CD4-positive, alpha-beta memory T cell (primary cell): Measurements from ENCODE around the gene DRAM2. TPM values are rescaled to one million over a fixed set of nuclear protein-coding genes. Genes with fewer than 3 reads are reported as not detected.
A peak's percentile ranks its signal among the peaks of the same experiment; 100 is the strongest.

Experiments
- CTCF ChIA-PET: fragments of 350-600 bp; sonication (Branson Sonifier 250); formaldehyde crosslinking; loops from one replicate; lab custom pipeline; 2021; ENCODE audit warnings: inconsistent platforms; ENCODE audit not compliant: partially characterized antibody; lab: Charles Lee
- POLR2A ChIA-PET: fragments of 350-600 bp; sonication (Branson Sonifier 250); formaldehyde crosslinking; loops from one replicate; lab custom pipeline; 2021; ENCODE audit not compliant: partially characterized antibody; lab: Charles Lee
- DNase-seq, 5 donors: peaks; one replicate each; pipeline versions ENCODE4 v3.0.0 to v3.0.0-alpha.2; 2020 to 2022; ENCODE audit warnings: mixed read lengths in 1 of 5
- H3K27ac ChIP-seq: one replicate; pipeline ENCODE4 v1.7.0; 2013; ENCODE audit warnings: low read depth, low read length
- H3K27me3 ChIP-seq: 2 replicates; pipeline ENCODE4 v1.7.0; 2013; ENCODE audit warnings: mild to moderate bottlenecking, low read length, moderate library complexity; ENCODE audit not compliant: insufficient read depth
- H3K36me3 ChIP-seq: 2 replicates; pipeline ENCODE4 v1.7.0; 2013; ENCODE audit warnings: mild to moderate bottlenecking, low read length, moderate library complexity; ENCODE audit not compliant: insufficient read depth
- H3K4me1 ChIP-seq: 2 replicates; pipeline ENCODE4 v1.7.0; 2013; ENCODE audit warnings: mild to moderate bottlenecking, low read length, moderate library complexity; ENCODE audit not compliant: insufficient read depth
- H3K4me3 ChIP-seq, 2 donors: one replicate each; pipeline ENCODE4 v1.7.0; 2013; ENCODE audit warnings: low read length in 2 of 2, mild to moderate bottlenecking in 1 of 2
- H3K9me3 ChIP-seq, 2 donors: one replicate each; pipeline ENCODE4 v1.7.0; 2013; ENCODE audit warnings: low read length in 2 of 2, control low read depth in 1 of 2; ENCODE audit not compliant: control insufficient read depth in 1 of 2
- H3K27ac Mint-ChIP-seq, 7 donors: one replicate each; pipeline ENCODE4 v1.8.0; 2020 to 2021; ENCODE audit warnings: mixed read lengths in 7 of 7, mild to moderate bottlenecking in 6 of 7, inconsistent platforms in 3 of 7, moderate library complexity in 3 of 7
- H3K27me3 Mint-ChIP-seq, 2 donors: one replicate each; pipeline ENCODE4 v1.8.0; 2020 to 2021; ENCODE audit warnings: mixed read lengths in 2 of 2
- H3K36me3 Mint-ChIP-seq, 2 donors: one replicate each; pipeline ENCODE4 v1.8.0; 2020 to 2021; ENCODE audit warnings: mixed read lengths in 2 of 2, inconsistent platforms in 1 of 2, mild to moderate bottlenecking in 1 of 2
- H3K4me1 Mint-ChIP-seq, 4 donors: one replicate each; pipeline ENCODE4 v1.8.0; 2020 to 2021; ENCODE audit warnings: mixed read lengths in 4 of 4, mild to moderate bottlenecking in 1 of 4
- H3K4me3 Mint-ChIP-seq, 8 donors: one replicate each; pipeline ENCODE4 v1.8.0; 2020 to 2021; ENCODE audit warnings: mixed read lengths in 8 of 8, mild to moderate bottlenecking in 7 of 8, moderate library complexity in 6 of 8, inconsistent platforms in 3 of 8
- H3K9me3 Mint-ChIP-seq, 8 donors: one replicate each; pipeline ENCODE4 v1.8.0; 2020 to 2021; ENCODE audit warnings: mixed read lengths in 8 of 8, mild to moderate bottlenecking in 5 of 8, inconsistent platforms in 3 of 8, moderate library complexity in 1 of 8
- intact Hi-C: fragments of 100-400 bp; cut with micrococcal nuclease; formaldehyde crosslinking; loops from one replicate; pipeline ENCODE4 v1.15.1; 2023
- polyA plus RNA-seq, 2 donors: library from polyadenylated mRNA; unstranded; fragments of 300-500 nt; fragmentation: Illumina TruSeq; gene quantifications; one replicate each; pipeline ENCODE4 v1.2.3, GENCODE V29; 2021
- total RNA-seq, 2 experiments: library from RNA; stranded (reverse); gene quantifications; one replicate each; pipeline ENCODE4 v1.2.3, GENCODE V29; 2021

The DRAM2 gene
- total and polyA plus RNA-seq, 4 experiments from 2014 or later, result 37.5 to 101 (median 57.9) TPM

DNA sequence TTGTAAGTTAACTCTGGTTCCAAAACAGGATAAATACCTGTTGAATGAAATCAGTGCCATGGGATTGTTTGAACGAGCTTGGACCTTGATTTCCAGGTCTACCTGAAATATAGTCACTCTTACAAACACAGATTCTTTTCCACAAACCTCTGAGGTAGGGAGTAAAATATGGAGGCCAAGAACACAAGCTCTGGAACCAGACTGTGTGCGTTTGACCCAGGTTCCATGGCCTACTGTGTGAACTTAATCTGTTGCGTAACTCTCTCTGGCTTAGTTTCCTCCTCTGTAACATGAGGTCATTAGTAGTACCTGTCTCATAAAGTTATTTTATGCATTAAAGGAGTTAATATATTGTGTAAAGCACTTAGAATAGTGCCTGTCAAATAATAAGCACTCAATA lies 35.5 kb upstream of the DRAM2 start:
- DNase-seq, result no peak
- peaks cover 56 to 60% of the 10 kb centered on the region in 2 donors for H3K36me3 Mint-ChIP-seq
- H3K4me1 ChIP-seq, result peaks cover 13% of the 10 kb centered on the region
- H3K27me3 Mint-ChIP-seq, result no peaks in the 10 kb centered on the region
- H3K27ac ChIP-seq, result no peak overlapping the region
- H3K27me3 ChIP-seq, result no peaks in the 10 kb centered on the region
- H3K9me3 Mint-ChIP-seq, result no peaks in the 10 kb centered on the region
- H3K9me3 ChIP-seq, result no peaks in the 10 kb centered on the region
- ChIA-PET CTCF (no interaction called here), POLR2A (no interaction called here)
- intact Hi-C loops, result no loop called here
- H3K4me1 Mint-ChIP-seq, result peaks cover 22 to 35% (median 26%) of the 10 kb centered on the region in 4 donors
- H3K36me3 ChIP-seq, result peaks cover 9% of the 10 kb centered on the region
- peak overlapping the region in 1 of 7 donors; percentile 46 for H3K27ac Mint-ChIP-seq
- no peak overlapping the region for H3K4me3 Mint-ChIP-seq
- H3K4me3 ChIP-seq, result no peak overlapping the region

DNA sequence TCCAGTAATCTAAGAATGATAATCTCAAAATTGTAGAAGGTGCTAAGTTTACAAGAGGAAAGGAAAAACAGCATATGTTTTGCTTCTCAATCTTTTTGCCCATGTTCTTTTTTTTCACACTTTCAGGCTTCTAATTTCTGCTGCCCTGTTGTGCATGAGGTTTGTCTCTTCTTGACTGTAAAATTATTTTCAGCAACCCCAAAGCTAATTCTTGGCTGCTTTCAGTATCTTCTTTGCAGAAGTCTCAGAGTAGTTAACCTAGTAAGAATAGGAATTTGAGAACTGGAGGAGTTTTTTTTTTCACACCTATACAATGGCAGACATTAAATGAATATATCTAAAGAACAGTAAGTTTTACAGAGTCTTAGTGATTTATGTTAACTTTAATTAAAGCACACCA lies 34.2 kb upstream of the DRAM2 start:
- ChIA-PET POLR2A (interaction anchor here (0.9 to 1.2 kb wide), 4 partner anchors 13 to 25 kb away, joined by 3 to 4 read pairs (median 3); no protein-coding TSS in a partner anchor), CTCF (no interaction called here)
- no peak overlapping the region for H3K4me3 Mint-ChIP-seq
- H3K36me3 Mint-ChIP-seq, result peaks cover 51 to 60% of the 10 kb centered on the region in 2 donors
- no peak for DNase-seq
- Histone ChIP-seq H3K27ac (no peak overlapping the region), H3K9me3 (no peaks in the 10 kb centered on the region), H3K36me3 (peaks cover 9% of the 10 kb centered on the region), H3K4me1 (peaks cover 13% of the 10 kb centered on the region), H3K4me3 (no peak overlapping the region), H3K27me3 (no peaks in the 10 kb centered on the region)
- H3K4me1 Mint-ChIP-seq, result peaks cover 11 to 22% (median 18%) of the 10 kb centered on the region in 4 donors
- no peaks in the 10 kb centered on the region for H3K27me3 Mint-ChIP-seq
- H3K9me3 Mint-ChIP-seq, result no peaks in the 10 kb centered on the region
- intact Hi-C loops, result no loop called here
- H3K27ac Mint-ChIP-seq, result peak overlapping the region in 2 of 7 donors; percentile 15 to 36

DNA sequence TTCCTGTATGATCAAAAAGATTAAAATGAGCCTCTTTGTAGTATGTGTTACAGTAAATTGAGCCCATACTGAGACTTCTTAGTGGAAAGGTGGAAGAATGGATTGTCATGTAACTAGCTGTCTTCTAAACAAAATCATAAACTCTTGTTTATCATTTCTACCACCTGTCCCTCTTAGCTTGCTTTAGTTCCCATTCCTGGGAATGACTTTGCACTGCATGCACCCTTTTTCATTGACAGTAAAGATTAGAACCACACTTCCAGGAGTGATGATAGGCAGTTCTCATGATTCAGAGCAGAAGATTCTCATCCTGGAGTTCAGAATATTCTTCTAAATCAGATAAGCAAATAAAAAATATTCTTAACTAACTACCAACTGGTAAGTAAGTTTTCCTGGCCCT lies 32.6 kb upstream of the DRAM2 start:
- no peak overlapping the region for H3K27ac ChIP-seq
- H3K9me3 ChIP-seq, result no peaks in the 10 kb centered on the region
- H3K36me3 Mint-ChIP-seq, result peaks cover 50 to 69% of the 10 kb centered on the region in 2 donors
- H3K4me1 Mint-ChIP-seq, result peaks cover 11 to 22% (median 18%) of the 10 kb centered on the region in 4 donors
- H3K27me3 ChIP-seq, result no peaks in the 10 kb centered on the region
- H3K36me3 ChIP-seq, result peaks cover 9% of the 10 kb centered on the region
- H3K4me1 ChIP-seq, result peaks cover 13% of the 10 kb centered on the region
- POLR2A ChIA-PET, result interaction anchor here (0.7 kb wide), 1 partner anchor 26 kb away, joined by 3 read pairs; no protein-coding TSS in a partner anchor
- H3K27me3 Mint-ChIP-seq, result no peaks in the 10 kb centered on the region
- no peaks in the 10 kb centered on the region for H3K9me3 Mint-ChIP-seq
- H3K4me3 Mint-ChIP-seq, result no peak overlapping the region
- CTCF ChIA-PET, result no interaction called here
- H3K27ac Mint-ChIP-seq, result peak overlapping the region in 3 of 7 donors; percentile 2 to 38 (median 35)
- intact Hi-C loops, result no loop called here
- no peak for DNase-seq
- no peak overlapping the region for H3K4me3 ChIP-seq

DNA sequence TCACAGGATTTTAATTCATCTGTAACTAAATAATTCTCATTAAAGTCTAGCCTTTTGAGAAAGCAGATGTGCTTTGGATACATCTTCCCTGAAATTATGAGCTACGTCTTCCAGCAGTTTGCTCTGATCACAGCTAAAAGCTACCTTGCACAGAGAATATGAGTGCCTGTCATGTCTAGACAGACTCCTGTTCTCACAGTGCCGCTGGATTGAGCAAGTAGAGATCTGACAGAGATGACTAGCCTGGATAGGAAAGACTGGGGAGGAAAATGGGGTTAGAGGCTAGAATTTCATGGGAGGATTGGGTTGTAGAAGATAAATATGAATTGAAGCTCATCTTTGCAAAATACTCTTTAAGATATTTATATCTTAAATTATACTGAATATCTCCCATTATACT lies 24.3 kb upstream of the DRAM2 start:
- peaks cover 33 to 52% of the 10 kb centered on the region in 2 donors for H3K36me3 Mint-ChIP-seq
- H3K27ac ChIP-seq, result no peak overlapping the region
- peaks cover 0 to 1% (median 0%) of the 10 kb centered on the region in 8 donors for H3K9me3 Mint-ChIP-seq
- CTCF ChIA-PET, result interaction anchor here (1.2 kb wide), 1 partner anchor 34 kb away, joined by 3 read pairs; no protein-coding TSS in a partner anchor
- no peak for DNase-seq
- POLR2A ChIA-PET, result interaction anchor here (0.6 to 0.8 kb wide), 2 partner anchors 14 to 22 kb away, joined by 3 read pairs; no protein-coding TSS in a partner anchor
- H3K36me3 ChIP-seq, result peaks cover 20% of the 10 kb centered on the region
- no peaks in the 10 kb centered on the region for H3K27me3 Mint-ChIP-seq
- H3K9me3 ChIP-seq, result no peaks in the 10 kb centered on the region
- H3K4me3 ChIP-seq, result no peak overlapping the region
- no peak overlapping the region for H3K4me3 Mint-ChIP-seq
- intact Hi-C loops, result no loop called here
- H3K4me1 ChIP-seq, result no peaks in the 10 kb centered on the region
- H3K27me3 ChIP-seq, result no peaks in the 10 kb centered on the region
- H3K4me1 Mint-ChIP-seq, result peaks cover 12 to 18% (median 15%) of the 10 kb centered on the region in 4 donors
- H3K27ac Mint-ChIP-seq, result peak overlapping the region in 1 of 7 donors; percentile 70

DNA sequence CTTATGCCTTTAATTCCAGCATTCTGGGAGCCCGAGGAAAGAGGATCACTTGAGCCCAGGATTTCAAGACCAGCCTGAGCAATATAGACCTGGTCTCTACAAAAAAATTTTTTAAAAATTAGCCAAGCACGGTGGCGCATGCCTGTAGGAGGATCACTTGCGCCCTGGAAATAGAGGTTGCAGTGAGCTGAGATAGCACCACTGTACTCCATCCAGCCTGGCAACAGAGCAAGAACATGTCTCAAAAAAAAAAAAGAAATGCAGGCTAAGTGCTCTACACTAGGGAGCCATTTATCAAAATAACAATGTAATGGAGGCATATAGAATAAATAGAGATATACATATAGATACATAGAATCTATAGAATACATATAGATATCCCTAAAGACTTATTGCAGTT lies 23.5 kb upstream of the DRAM2 start:
- no peak for DNase-seq
- H3K9me3 Mint-ChIP-seq, result peaks cover 0 to 1% (median 0%) of the 10 kb centered on the region in 8 donors
- ChIA-PET POLR2A (interaction anchor here (0.6 to 0.8 kb wide), 3 partner anchors 13 to 29 kb away, joined by 3 read pairs; no protein-coding TSS in a partner anchor), CTCF (no interaction called here)
- no peaks in the 10 kb centered on the region for H3K9me3 ChIP-seq
- H3K4me3 Mint-ChIP-seq, result no peak overlapping the region
- no peak overlapping the region for H3K4me3 ChIP-seq
- intact Hi-C loops, result no loop called here
- H3K27me3 ChIP-seq, result no peaks in the 10 kb centered on the region
- H3K36me3 ChIP-seq, result peaks cover 20% of the 10 kb centered on the region
- peaks cover 38 to 50% of the 10 kb centered on the region in 2 donors for H3K36me3 Mint-ChIP-seq
- no peaks in the 10 kb centered on the region for H3K4me1 ChIP-seq
- peak overlapping the region in 1 of 7 donors; percentile 78 for H3K27ac Mint-ChIP-seq
- no peaks in the 10 kb centered on the region for H3K27me3 Mint-ChIP-seq
- no peak overlapping the region for H3K27ac ChIP-seq
- peaks cover 10 to 19% (median 15%) of the 10 kb centered on the region in 4 donors for H3K4me1 Mint-ChIP-seq

DNA sequence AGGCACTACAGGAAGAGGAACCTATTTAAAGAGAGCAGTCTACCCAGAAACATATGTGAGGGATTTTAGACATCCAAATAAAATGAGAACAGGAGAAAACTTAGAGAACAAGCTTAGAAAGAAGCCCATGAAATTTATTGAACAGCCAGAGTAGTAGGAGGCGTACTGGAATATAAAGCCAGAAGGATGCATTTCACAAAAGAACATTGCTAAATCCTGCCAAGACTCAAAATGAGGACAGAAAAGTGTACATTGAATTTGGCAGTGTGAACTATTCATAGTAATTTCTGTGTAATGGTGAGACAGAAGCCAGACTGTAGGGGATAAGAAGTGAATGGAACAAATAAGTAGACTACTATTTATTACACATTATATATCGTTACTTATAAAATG lies 22.6 kb upstream of the DRAM2 start:
- ChIA-PET POLR2A (interaction anchor here (0.7 kb wide), 1 partner anchor 30 kb away, joined by 3 read pairs; no protein-coding TSS in a partner anchor), CTCF (no interaction called here)
- H3K9me3 Mint-ChIP-seq, result peaks cover 0 to 1% (median 0%) of the 10 kb centered on the region in 8 donors
- Histone ChIP-seq H3K4me3 (no peak overlapping the region), H3K27ac (no peak overlapping the region), H3K9me3 (no peaks in the 10 kb centered on the region), H3K36me3 (peaks cover 20% of the 10 kb centered on the region), H3K27me3 (no peaks in the 10 kb centered on the region), H3K4me1 (no peaks in the 10 kb centered on the region)
- H3K4me1 Mint-ChIP-seq, result peaks cover 10 to 20% (median 15%) of the 10 kb centered on the region in 4 donors
- intact Hi-C loops, result no loop called here
- H3K27ac Mint-ChIP-seq, result peak overlapping the region in 3 of 7 donors; percentile 23 to 75 (median 36)
- H3K27me3 Mint-ChIP-seq, result no peaks in the 10 kb centered on the region
- DNase-seq, result no peak
- H3K4me3 Mint-ChIP-seq, result no peak overlapping the region
- H3K36me3 Mint-ChIP-seq, result peaks cover 33 to 43% of the 10 kb centered on the region in 2 donors

DNA sequence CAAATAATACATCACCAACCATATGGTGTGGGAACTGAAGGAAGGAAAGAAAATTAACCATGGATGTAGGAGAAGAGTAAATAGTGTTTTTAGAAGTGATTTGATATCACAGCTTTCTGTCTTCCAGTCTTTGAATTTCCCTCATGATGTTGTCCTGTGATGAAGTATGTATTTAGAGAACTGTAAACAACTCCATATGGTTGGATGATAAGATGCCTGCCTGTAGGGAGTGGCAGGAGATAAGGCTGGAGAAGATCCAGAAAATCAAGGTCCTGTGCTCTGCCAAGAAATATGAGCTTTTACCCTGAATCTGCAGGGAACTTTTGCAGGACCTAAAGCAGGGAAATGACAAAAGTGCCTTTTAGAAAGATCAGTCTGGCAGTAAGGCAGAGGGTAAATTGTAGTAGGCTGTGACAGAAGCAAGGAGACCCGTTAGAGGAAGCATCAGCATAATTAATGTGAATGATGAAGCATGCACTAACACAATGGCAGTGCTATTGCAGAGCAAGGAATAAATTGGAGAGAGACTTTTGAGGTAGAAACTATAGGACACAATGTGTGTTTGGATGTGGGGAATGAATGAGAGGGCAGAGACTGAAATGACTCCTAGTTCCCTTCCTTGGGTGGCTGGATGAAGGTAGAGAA lies 22.1 kb upstream of the DRAM2 start:
- intact Hi-C loops, result no loop called here
- H3K27me3 Mint-ChIP-seq, result no peaks in the 10 kb centered on the region
- H3K27me3 ChIP-seq, result no peaks in the 10 kb centered on the region
- H3K4me3 Mint-ChIP-seq, result no peak overlapping the region
- DNase-seq, result no peak
- H3K9me3 ChIP-seq, result no peaks in the 10 kb centered on the region
- H3K4me1 Mint-ChIP-seq, result peaks cover 10 to 20% (median 15%) of the 10 kb centered on the region in 4 donors
- H3K4me1 ChIP-seq, result no peaks in the 10 kb centered on the region
- H3K36me3 ChIP-seq, result peaks cover 20% of the 10 kb centered on the region
- ChIA-PET POLR2A (no interaction called here), CTCF (interaction anchor here (1.0 kb wide), 1 partner anchor 9 kb away, joined by 3 read pairs; no protein-coding TSS in a partner anchor)
- H3K4me3 ChIP-seq, result no peak overlapping the region
- peaks cover 0 to 1% (median 0%) of the 10 kb centered on the region in 8 donors for H3K9me3 Mint-ChIP-seq
- H3K36me3 Mint-ChIP-seq, result peaks cover 33 to 45% of the 10 kb centered on the region in 2 donors
- H3K27ac Mint-ChIP-seq, result peak overlapping the region in 2 of 7 donors; percentile 23 to 43
- H3K27ac ChIP-seq, result no peak overlapping the region
